GOT3 (cell line): ENCODE results near the gene GSTA2.
A peak's percentile ranks its signal among the peaks of the same experiment; 100 is the strongest.
"Not testable (repeated sequence)": the region's sequence is repeated elsewhere in the genome, so short reads cannot be mapped to it uniquely, and the experiment has no call there.

ENCODE experiments used
- DNase-seq: peaks from one replicate; lab custom pipeline; 2025; ENCODE audit warnings: mixed read lengths; lab: John Stamatoyannopoulos, UW

Gene GSTA2

DNA sequence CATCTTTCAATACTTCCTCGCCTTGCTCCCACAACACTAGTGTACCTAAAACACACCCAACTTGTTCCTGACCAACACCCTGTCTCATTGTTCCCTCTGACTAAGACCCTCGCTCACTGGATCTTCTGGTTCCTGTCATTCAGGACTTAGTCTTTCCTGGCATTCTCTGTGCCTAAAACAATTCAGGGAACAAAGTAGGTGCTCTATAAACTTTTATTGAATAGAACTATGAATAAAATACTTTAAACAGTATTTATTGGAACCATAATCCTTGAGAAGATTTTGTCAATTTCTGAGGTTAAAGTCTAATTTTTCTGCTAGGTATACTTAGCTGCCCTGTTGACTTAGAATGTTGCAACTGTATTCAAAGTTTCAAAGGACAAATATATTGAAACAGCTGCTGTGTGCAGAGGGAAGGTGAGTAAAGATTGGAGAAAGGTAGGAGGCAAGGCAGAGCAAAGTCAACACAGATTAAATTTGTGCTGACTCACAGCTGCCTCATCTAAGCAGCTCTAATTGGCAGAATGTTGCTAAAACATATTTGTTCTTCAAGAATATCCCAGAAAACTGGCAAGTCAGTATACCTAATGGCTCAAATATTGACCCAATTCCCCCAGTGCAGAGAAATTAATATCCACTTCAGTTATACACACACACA lies 37.6 kb downstream of the GSTA2 start:
- DNase-seq, result no peak

DNA sequence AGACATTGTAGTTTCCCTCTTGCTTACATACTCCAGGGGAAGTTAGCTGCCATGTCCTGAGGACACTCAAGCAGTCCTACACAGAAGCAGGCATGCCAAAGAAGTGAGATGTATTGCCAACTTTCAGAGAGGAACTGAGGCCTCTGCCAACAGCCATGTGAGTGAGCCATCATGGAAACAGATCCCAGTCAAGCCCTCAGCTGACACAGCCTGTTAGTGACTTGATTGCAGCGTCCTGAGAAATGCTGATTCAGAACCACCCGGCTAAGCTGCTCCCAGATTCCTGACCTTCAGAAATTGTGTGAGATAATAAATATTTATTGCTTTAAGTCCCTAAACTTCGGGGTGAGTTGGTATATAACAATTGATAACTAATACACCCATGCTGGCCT lies 38.1 kb downstream of the GSTA2 start:
- DNase-seq, result no peak

DNA sequence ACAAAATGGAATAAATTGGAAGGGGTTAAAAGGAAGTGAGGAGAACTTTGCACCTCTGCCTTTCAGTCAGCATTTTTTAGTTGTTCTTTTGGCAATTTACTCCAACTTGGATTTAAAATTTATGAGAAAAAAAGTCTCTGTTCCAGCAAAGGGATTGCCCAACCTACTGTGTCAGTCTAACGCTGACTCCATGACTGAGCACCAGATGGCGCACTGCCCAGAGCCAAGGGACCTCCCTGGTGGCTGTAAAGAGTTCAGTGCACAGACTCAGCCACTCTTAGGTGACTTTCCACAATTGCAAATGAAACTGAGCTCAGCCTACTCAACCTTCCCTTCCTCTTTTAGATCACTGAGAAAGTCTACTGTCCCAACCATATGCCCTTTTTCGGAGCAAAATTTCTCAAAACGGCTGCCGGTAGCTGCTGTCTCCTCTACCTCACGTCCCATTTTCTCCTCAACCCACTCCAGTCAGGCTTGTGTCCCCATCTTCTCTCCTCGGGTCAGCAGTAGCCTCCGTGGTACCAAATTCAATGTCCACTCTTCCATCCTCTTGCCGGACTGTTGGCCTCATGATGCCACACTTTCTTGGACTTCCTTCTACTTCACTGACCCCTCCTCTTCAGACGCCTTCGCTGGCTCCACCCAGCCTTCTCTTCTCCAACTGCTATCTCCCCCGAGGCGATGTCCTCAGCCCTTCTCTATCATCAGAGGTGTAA lies 38.7 kb downstream of the GSTA2 start:
- DNase-seq, result peak; percentile 9

DNA sequence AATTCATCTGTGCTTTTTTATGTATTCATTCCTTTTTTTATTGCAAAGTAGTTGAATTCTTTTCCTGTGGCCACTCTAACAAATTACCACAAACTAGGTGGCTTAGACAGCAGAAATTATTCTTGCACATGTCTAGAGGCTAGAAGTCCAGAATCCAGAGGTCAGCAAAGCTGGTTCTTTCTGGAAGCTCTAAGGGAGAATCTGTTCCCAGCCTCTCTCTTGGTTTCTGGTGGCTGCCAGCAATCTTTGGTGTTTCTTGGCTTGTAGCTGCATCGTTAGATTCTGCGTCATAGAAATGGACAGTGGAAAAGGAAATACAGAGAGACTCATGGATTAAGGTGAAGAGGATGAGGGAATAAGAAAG lies 39.3 kb downstream of the GSTA2 start:
- no peak for DNase-seq

DNA sequence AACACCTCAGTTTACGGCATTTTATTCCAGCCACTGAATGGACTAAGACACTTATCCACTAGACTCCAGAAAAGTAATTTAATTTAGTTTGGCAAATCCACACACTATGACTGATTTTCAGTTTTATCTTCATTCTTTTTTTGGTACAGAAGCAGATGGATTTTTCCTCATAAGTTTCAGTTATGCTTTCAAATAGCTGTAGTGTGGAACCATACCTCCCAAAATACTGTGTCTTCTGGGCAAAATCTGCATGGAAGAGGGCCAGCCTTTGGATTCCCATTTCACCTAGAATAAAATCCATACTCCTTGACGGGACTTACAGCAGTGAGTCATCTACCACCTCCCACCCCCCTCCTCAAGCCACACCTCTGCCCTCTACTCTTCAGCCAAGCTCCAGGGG lies 43.0 kb downstream of the GSTA2 start:
- DNase-seq, result no peak

DNA sequence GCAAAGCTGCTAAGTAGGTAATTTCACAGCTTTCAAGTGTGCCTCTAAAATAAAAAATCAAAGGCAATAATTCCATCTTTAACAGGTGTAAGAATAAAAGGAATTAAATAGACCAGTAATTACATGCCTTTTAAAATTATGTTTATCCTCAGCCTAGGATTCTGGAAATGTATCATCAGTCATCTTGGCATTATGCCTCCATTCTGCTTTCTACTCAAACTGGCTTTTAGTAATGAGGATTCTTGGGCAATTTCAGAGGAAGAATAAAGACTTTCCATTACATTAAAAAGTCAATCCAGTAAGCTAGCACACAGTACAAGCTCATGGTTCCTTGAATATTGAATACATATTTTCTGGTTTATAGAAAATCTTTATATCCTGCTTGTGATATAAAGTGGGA lies 44.7 kb downstream of the GSTA2 start:
- no peak for DNase-seq

DNA sequence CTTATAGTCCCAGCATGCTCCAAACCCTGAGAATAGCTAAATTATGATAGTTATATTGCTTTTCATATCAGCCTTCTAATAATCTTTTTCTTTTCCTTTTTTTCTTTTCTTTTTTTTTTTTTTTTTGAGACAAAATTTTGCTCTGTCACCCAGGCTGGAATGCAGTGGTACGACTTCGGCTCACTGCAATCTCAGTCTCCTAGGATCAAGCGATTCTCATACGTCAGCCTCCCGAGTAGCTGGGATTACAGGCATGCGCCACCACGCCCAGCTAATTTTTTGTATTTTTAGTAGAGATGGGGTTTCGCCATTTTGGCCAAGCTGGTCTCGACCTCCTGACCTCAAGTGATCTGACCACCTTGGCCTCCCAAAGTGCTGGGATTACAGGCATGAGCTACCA lies 48.5 kb downstream of the GSTA2 start:
- not testable (repeated sequence) for DNase-seq

DNA sequence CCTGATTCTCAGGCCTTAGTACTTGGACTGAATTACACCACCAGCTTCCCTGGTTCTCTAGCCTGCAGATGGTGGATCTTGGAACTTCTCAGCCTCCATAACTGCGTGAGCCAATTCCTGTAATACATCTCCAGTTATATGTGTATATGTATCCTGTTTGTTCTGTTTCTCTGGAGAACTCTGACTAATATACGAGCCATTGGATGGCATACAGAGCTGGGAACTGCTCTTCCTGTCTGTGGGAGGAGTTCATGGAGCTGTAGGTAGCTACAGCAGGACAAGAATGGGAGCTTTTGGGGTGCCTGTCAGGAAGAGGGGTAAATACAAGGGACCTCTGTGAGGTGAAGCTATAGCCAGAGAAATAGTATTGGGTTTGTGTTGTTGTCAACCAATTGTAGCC lies 51.1 kb downstream of the GSTA2 start:
- no peak for DNase-seq

DNA sequence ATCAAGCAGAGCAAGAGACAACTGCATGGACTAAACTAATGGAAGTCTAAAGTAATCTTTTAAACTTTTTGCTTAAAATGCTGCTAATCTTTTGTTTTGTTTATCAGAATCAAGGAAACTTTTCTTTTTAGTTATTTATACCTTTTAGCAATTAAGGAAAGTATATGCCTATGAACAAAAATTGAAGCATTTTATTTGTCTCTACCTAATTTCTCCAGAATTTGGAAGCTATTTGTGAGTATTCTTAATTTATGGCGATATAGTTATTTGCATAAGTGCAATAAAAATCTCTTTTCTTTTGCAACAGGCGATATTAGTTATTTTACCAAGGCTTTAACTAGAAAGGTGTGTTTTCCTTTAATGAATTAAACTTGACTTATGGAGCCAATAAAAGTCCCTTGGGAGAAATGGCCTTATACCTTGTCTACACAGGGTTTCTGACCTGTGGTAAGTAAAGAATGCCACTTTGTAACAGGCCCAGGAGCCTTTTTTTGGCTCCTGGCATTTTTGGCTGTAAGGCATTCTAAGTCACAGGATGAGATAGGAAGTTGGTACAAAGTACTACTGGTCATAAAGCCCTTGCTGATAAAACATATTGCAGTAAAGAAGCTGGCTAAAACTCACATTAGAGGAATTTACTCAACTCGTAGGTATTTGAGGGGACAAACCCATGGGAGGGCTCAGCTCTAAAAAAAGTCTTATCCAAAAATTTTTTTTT lies 55.2 kb downstream of the GSTA2 start:
- DNase-seq, result no peak

DNA sequence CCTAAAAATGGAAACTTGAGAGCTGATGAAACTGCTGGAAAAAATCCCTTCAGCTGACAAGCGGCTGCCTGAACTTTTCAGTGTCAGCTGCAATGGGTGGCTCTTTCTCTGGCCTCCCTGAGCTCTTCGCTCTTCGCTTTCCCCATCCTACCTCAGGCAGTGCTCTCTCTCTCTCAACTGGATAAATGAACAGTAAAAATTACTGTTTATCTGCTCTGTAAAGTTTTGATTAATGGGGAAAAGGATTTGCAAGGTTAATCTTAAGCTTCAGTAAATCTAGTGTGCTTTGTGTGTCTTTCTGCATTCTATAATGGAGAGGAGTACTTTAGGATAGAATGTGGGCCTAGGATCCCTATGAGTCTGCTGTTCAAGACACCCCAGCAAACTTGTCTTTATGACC lies 57.3 kb downstream of the GSTA2 start:
- DNase-seq, result no peak

DNA sequence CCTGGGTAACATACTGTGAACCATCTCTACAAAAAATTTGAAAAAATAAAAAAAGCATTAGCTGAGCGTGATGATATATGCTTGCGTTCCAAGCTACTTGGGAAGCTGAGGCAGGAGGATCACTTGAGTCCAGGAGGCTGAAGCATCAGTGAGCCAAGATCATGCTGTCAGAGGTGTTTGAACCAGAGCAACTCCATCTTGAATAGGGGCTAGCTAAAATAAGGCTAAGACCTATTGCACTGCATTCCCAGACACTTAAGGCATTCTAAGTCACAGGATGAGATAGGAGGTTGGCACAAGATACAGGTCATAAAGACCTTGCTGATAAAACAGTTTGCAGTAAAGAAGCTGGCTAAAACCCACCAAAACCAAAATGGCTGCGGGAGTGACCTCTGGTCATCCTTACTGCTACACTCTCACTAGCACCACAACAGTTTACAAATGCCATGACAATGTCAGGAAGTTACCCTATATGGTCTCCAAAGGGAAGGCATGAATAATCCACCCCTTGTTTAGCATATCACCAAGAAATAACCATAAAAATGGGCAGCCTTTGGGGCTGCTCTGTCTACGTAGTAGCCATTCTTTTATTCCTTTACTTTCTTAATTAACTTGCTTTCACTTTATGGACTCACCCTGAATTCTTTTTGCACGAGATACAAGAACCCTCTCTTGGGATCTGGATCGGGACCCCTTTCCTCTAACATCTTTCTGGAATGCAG lies 58.3 kb downstream of the GSTA2 start:
- not testable (repeated sequence) for DNase-seq

DNA sequence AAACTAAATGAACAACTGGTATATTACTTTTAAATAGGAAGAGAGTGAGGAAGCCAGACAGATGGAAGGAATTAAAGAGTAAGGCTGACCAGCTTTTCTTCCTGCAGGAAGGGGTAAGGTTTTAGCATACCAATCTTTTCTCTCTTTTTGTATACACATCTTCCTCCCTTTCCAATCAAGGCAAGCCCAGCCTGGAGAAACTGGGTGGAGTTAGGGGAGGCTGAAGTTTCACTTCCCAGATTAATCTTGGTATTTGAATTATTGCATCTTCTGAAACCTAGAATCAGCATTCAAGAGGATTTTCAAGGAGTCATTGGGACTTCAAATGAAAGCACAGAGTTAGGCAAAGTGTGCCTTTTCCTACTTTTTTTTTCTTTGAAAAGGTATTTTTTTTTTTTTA lies 59.2 kb downstream of the GSTA2 start:
- no peak for DNase-seq
